Naive thymus-derived CD4-positive, alpha-beta T cell (primary cell): ENCODE results near the gene MSH5. TPM values are rescaled to one million over a fixed set of nuclear protein-coding genes. Genes with fewer than 3 reads are reported as not detected.
A peak's percentile ranks its signal among the peaks of the same experiment; 100 is the strongest.

ENCODE experiments used
- ATAC-seq: fragments of 150-1000 bp; cut with Tn5 transposase; 2 replicates; pipeline ENCODE4 v1.10.0; 2021; ENCODE audit warnings: mild to moderate bottlenecking, moderate library complexity
- CTCF ChIA-PET: fragments of 350-600 bp; sonication (Branson Sonifier 250); formaldehyde crosslinking; loops from one replicate; lab custom pipeline; 2021; ENCODE audit warnings: antibody characterized with exemption; lab: Charles Lee
- POLR2A ChIA-PET: fragments of 350-600 bp; sonication (Branson Sonifier 250); formaldehyde crosslinking; loops from one replicate; lab custom pipeline; 2021; ENCODE audit warnings: antibody characterized with exemption, inconsistent platforms; lab: Charles Lee
- DNase-seq, 9 donors: peaks; one replicate each; pipeline versions ENCODE4 v3.0.0 to v3.0.0-alpha.2; 2020 to 2022; ENCODE audit warnings: mixed read lengths in 1 of 9
- H3K27ac ChIP-seq: one replicate; pipeline ENCODE4 v1.7.0; 2013; ENCODE audit warnings: mild to moderate bottlenecking, low read depth, low read length, moderate library complexity
- H3K27me3 ChIP-seq, 2 donors: one replicate each; pipeline ENCODE4 v1.7.0; 2013; ENCODE audit warnings: low read length in 2 of 2, mild to moderate bottlenecking in 2 of 2, moderate library complexity in 2 of 2; ENCODE audit not compliant: control insufficient read depth in 2 of 2, insufficient read depth in 2 of 2
- H3K36me3 ChIP-seq, 3 experiments: 1 replicate in 2 of 3; 2 replicates in 1 of 3; pipeline ENCODE4 v1.7.0; 2013; ENCODE audit warnings: low read length in 3 of 3, mild to moderate bottlenecking in 3 of 3, moderate library complexity in 1 of 3; ENCODE audit not compliant: insufficient read depth in 3 of 3, control insufficient read depth in 2 of 3
- H3K4me1 ChIP-seq, 2 donors: one replicate each; pipeline ENCODE4 v1.7.0; 2013; ENCODE audit warnings: low read length in 2 of 2, mild to moderate bottlenecking in 2 of 2, moderate library complexity in 1 of 2; ENCODE audit not compliant: control insufficient read depth in 2 of 2, insufficient read depth in 2 of 2
- H3K4me3 ChIP-seq: 2 replicates; pipeline ENCODE4 v1.7.0; 2013; ENCODE audit warnings: mild to moderate bottlenecking, low read length
- H3K9me3 ChIP-seq, 3 experiments: 1 replicate in 2 of 3; 2 replicates in 1 of 3; pipeline ENCODE4 v1.7.0; 2013; ENCODE audit warnings: low read length in 3 of 3; ENCODE audit not compliant: control insufficient read depth in 2 of 3
- H3K27ac Mint-ChIP-seq, 9 donors: one replicate each; pipeline ENCODE4 v1.8.0; 2020 to 2022; ENCODE audit warnings: mixed read lengths in 9 of 9, mild to moderate bottlenecking in 8 of 9, moderate library complexity in 5 of 9, inconsistent platforms in 2 of 9
- H3K27me3 Mint-ChIP-seq, 5 donors: one replicate each; pipeline ENCODE4 v1.8.0; 2021 to 2022; ENCODE audit warnings: mixed read lengths in 5 of 5, mild to moderate bottlenecking in 1 of 5
- H3K36me3 Mint-ChIP-seq, 5 donors: one replicate each; pipeline ENCODE4 v1.8.0; 2020 to 2022; ENCODE audit warnings: mixed read lengths in 5 of 5, mild to moderate bottlenecking in 3 of 5, inconsistent platforms in 1 of 5
- H3K4me1 Mint-ChIP-seq, 7 donors: one replicate each; pipeline ENCODE4 v1.8.0; 2020 to 2022; ENCODE audit warnings: mixed read lengths in 7 of 7, mild to moderate bottlenecking in 3 of 7, inconsistent platforms in 1 of 7
- H3K4me3 Mint-ChIP-seq, 10 donors: one replicate each; pipeline ENCODE4 v1.8.0; 2020 to 2022; ENCODE audit warnings: mild to moderate bottlenecking in 10 of 10, mixed read lengths in 10 of 10, moderate library complexity in 6 of 10, inconsistent platforms in 2 of 10
- H3K9me3 Mint-ChIP-seq, 11 donors: one replicate each; pipeline ENCODE4 v1.8.0; 2020 to 2022; ENCODE audit warnings: mixed read lengths in 11 of 11, mild to moderate bottlenecking in 4 of 11, inconsistent platforms in 1 of 11, moderate library complexity in 1 of 11
- intact Hi-C, 2 donors: fragments of 100-400 bp; cut with micrococcal nuclease; formaldehyde crosslinking; loops; one replicate each; pipeline ENCODE4 v1.15.1; 2023
- polyA plus RNA-seq, 2 donors: library from polyadenylated mRNA; unstranded; fragments of 300-500 nt; fragmentation: Illumina TruSeq; gene quantifications; one replicate each; pipeline ENCODE4 v1.2.3, GENCODE V29; 2021
- total RNA-seq, 6 experiments: library from RNA in 5 of 6; stranded (reverse) in 5 of 6; gene quantifications; 1 replicate in 5 of 6; 2 replicates in 1 of 6; pipeline ENCODE4 v1.2.3 and lab custom pipeline; 2021 to 2026

The MSH5 gene
- total and polyA plus RNA-seq, 7 experiments from 2014 or later = 0.51 to 52.2 (median 11.0) TPM

GRCh38 chr6:31794294-31794865 lies 54.6 kb downstream of the MSH5 start:
- intact Hi-C loops = loop anchor here (2.0 kb wide), 2 partner anchors 20 to 56 kb away; partner anchors contain the start of genes HSPA1A (in 1 of the 2) and HSPA1L (in 1 of the 2)
- peaks cover 24 to 32% of the 10 kb centered on the region in 2 donors for H3K4me1 ChIP-seq
- Mint-ChIP-seq H3K27ac (peak overlapping the region; percentile 23 to 98 (median 75)), H3K27me3 (no peaks in the 10 kb centered on the region), H3K9me3 (no peaks in the 10 kb centered on the region), H3K4me3 (peak overlapping the region; percentile 70 to 99 (median 89)), H3K4me1 (peaks cover 12 to 58% (median 39%) of the 10 kb centered on the region in 7 donors), H3K36me3 (peaks cover 0 to 15% (median 9%) of the 10 kb centered on the region in 5 donors)
- ChIA-PET CTCF (interaction anchor here (1.5 to 2.2 kb wide), 2 partner anchors 56 to 65 kb away, joined by 5 to 11 read pairs; no protein-coding TSS in a partner anchor), POLR2A (interaction anchor here (0.6 to 2.3 kb wide), 5 partner anchors 12 to 54 kb away, joined by 4 to 30 read pairs (median 5); partner anchors contain the start of genes HSPA1A, HSPA1L, LSM2 and MSH5)
- DNase-seq (no peak), ATAC-seq (no peak)
- H3K36me3 ChIP-seq = peaks cover 0 to 11% (median 0%) of the 10 kb centered on the region in 3 experiments
- peak overlapping the region; percentile 76 for H3K4me3 ChIP-seq
- H3K9me3 ChIP-seq = no peaks in the 10 kb centered on the region
- H3K27me3 ChIP-seq = no peaks in the 10 kb centered on the region
- H3K27ac ChIP-seq = peak overlapping the region; percentile 93

DNA sequence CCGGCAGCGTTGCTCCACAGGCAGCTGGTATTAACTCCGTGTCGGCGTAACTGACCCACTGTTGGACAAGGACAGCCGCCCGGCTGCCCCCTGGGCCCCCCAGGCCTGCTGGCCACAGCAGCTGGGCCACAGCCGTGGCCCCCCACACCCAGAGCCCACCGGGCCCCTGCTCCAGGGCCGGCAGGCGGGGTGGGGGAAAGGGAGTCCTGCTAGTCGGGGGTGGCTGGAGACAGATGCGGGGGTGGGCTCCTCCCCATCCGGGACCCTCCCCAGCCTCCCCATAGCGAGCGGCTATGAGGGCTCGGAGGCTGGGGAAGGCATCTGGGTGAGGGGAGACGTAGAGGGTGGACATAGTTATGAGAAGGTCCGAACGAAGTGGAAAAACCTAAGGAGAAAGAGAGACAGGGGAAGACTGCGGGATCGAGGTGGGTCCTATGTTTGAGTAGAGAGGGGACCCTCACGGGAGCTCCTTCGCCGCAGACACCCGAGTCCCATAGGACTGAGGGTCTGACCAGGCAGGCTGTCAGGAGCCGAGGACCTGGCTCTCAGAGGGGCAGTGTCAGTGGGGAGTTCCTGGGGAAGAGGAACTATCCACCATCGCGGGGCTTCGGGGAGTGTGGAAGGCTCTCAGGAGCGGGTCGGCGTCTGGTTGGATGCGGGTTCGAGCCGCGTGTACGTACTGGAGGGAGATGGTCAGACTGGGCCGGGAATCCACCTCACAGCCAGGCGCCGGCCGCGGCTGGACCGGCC lies 55.2 kb downstream of the MSH5 start:
- ChIA-PET POLR2A (interaction anchor here (0.6 to 2.3 kb wide), 12 partner anchors 9 to 178 kb away, joined by 3 to 30 read pairs (median 5); partner anchors contain the start of genes BAG6, DXO, HSPA1A and HSPA1B), CTCF (interaction anchor here (0.7 to 2.5 kb wide), 5 partner anchors 19 to 66 kb away, joined by 4 to 13 read pairs (median 5); partner anchors contain the start of gene DDAH2)
- Mint-ChIP-seq H3K36me3 (peaks cover 0 to 15% (median 8%) of the 10 kb centered on the region in 5 donors), H3K27ac (peak overlapping the region; percentile 80 to 99 (median 98)), H3K4me1 (peaks cover 12 to 58% (median 39%) of the 10 kb centered on the region in 7 donors), H3K9me3 (no peaks in the 10 kb centered on the region), H3K4me3 (peak overlapping the region; percentile 85 to 99 (median 96)), H3K27me3 (no peaks in the 10 kb centered on the region)
- H3K27me3 ChIP-seq = no peaks in the 10 kb centered on the region
- peaks cover 24 to 32% of the 10 kb centered on the region in 2 donors for H3K4me1 ChIP-seq
- peaks cover 0 to 9% (median 0%) of the 10 kb centered on the region in 3 experiments for H3K36me3 ChIP-seq
- peak overlapping the region; percentile 76 for H3K4me3 ChIP-seq
- intact Hi-C loops = loop anchor here (1.0 to 5.0 kb wide), 14 partner anchors 11 to 175 kb away; partner anchors contain the start of genes ABHD16A (in 1 of the 2), CSNK2B (in 1 of the 2), DDAH2 (in 1 of the 2) and EHMT2 (in 1 of the 2)
- H3K9me3 ChIP-seq = no peaks in the 10 kb centered on the region
- DNase-seq (no peak), ATAC-seq (no peak)
- H3K27ac ChIP-seq = peak overlapping the region; percentile 93

GRCh38 chr6:31795616-31796298 lies 56.0 kb downstream of the MSH5 start, which contains the start of gene VARS1:
Gene VARS1, minus strand, starts transcription at chr6:31795752. Its CDS starts 535 bp downstream, at chr6:31795217.
- Histone ChIP-seq H3K36me3 (peaks cover 0 to 9% (median 0%) of the 10 kb centered on the region in 3 experiments), H3K4me1 (peaks cover 24 to 32% of the 10 kb centered on the region in 2 donors), H3K27ac (peak within 1 kb of the TSS; percentile 93), H3K27me3 (no peaks in the 10 kb centered on the region), H3K4me3 (peak within 1 kb of the TSS; percentile 76), H3K9me3 (no peaks in the 10 kb centered on the region)
- DNase-seq (peak; percentile 75 to 92 (median 85)), ATAC-seq (peak; percentile 96)
- ChIA-PET CTCF (interaction anchor here (0.7 to 2.5 kb wide), 8 partner anchors 11 to 67 kb away, joined by 3 to 13 read pairs (median 6); partner anchors contain the start of genes DDAH2 and LSM2), POLR2A (interaction anchor here (0.6 to 2.3 kb wide), 18 partner anchors 9 to 379 kb away, joined by 3 to 30 read pairs (median 4); partner anchors contain the start of genes BAG6, DXO, HSPA1A and HSPA1B)
- Mint-ChIP-seq H3K27me3 (no peaks in the 10 kb centered on the region), H3K4me3 (peak within 1 kb of the TSS; percentile 85 to 99 (median 96)), H3K36me3 (peaks cover 0 to 11% (median 5%) of the 10 kb centered on the region in 5 donors), H3K9me3 (no peaks in the 10 kb centered on the region), H3K4me1 (peaks cover 12 to 55% (median 36%) of the 10 kb centered on the region in 7 donors), H3K27ac (peak within 1 kb of the TSS; percentile 80 to 99 (median 98))
- intact Hi-C loops = loop anchor here (1.0 to 5.0 kb wide), 14 partner anchors 11 to 175 kb away; partner anchors contain the start of genes HSPA1A (in 2 of the 2), HSPA1L (in 2 of the 2), ABHD16A (in 1 of the 2) and CSNK2B (in 1 of the 2)

DNA sequence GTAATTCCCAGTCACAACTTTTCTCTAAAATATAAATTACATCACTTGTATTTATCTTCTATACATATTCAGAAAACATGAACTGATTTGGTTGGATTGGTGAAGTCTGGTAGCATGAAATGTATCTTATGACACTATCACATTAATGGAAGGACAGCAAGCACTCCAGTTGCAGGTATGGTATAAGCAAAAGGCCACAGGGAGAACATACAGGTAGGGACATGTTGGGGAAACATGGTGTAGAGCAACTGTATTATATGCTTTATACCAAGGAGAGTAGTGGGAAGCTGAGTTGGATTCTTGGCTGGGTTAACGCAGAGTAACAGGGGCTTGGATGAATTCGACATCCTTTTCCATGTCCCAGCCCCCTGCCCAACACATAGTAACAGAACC lies 57.2 kb downstream of the MSH5 start:
- no peak for DNase-seq
- Histone ChIP-seq H3K4me1 (peaks cover 24 to 32% of the 10 kb centered on the region in 2 donors), H3K4me3 (no peak overlapping the region), H3K36me3 (peaks cover 0 to 5% (median 0%) of the 10 kb centered on the region in 3 experiments), H3K27ac (peak overlapping the region; percentile 71), H3K27me3 (no peaks in the 10 kb centered on the region), H3K9me3 (no peaks in the 10 kb centered on the region)
- Mint-ChIP-seq H3K27ac (peak overlapping the region; percentile 80 to 98 (median 93)), H3K4me3 (peak overlapping the region; percentile 55 to 99 (median 76)), H3K27me3 (no peaks in the 10 kb centered on the region), H3K4me1 (peaks cover 12 to 49% (median 33%) of the 10 kb centered on the region in 7 donors), H3K9me3 (no peaks in the 10 kb centered on the region), H3K36me3 (peaks cover 0 to 11% (median 0%) of the 10 kb centered on the region in 5 donors)
- intact Hi-C loops = loop anchor here (1.0 to 5.0 kb wide), 5 partner anchors 9 to 130 kb away; partner anchors contain the start of genes CSNK2B (in 1 of the 2), EHMT2 (in 1 of the 2), HSPA1A (in 1 of the 2) and HSPA1L (in 1 of the 2)
- POLR2A ChIA-PET = interaction anchor here (1.0 to 2.5 kb wide), 11 partner anchors 9 to 69 kb away, joined by 3 to 30 read pairs (median 8); partner anchors contain the start of genes HSPA1A, HSPA1B, HSPA1L and LSM2
- CTCF ChIA-PET = interaction anchor here (1.0 to 2.5 kb wide), 7 partner anchors 9 to 68 kb away, joined by 3 to 13 read pairs (median 4); partner anchors contain the start of genes DDAH2 and LSM2
- no peak for ATAC-seq

DNA sequence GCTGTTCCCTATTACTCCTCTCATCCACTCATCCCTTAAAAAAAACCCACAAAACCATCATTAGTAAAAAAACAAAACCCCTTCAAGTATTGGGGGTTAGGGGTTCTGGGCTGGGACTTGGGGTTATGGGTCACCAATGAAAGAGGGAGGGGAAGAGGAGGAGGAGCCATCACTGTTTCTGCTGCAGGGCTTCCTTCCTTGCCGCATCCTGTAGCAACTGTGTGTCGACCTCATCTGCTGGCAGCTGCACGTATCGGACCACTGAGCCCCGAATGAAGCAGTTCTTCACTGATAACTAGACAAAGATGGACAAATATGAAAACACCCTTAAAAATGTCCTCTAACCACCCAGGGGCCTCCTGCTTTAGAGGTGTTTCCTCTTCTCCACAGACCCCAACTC lies 57.8 kb downstream of the MSH5 start:
- Histone ChIP-seq H3K27ac (peak overlapping the region; percentile 71), H3K36me3 (no peaks in the 10 kb centered on the region), H3K9me3 (no peaks in the 10 kb centered on the region), H3K4me3 (no peak overlapping the region), H3K27me3 (no peaks in the 10 kb centered on the region), H3K4me1 (peaks cover 24 to 32% of the 10 kb centered on the region in 2 donors)
- Mint-ChIP-seq H3K4me3 (peak overlapping the region; percentile 55 to 99 (median 80)), H3K27ac (peak overlapping the region; percentile 80 to 98 (median 93)), H3K27me3 (no peaks in the 10 kb centered on the region), H3K4me1 (peaks cover 12 to 47% (median 33%) of the 10 kb centered on the region in 7 donors), H3K36me3 (peaks cover 0 to 16% (median 0%) of the 10 kb centered on the region in 5 donors), H3K9me3 (no peaks in the 10 kb centered on the region)
- CTCF ChIA-PET = interaction anchor here (1.0 to 2.5 kb wide), 5 partner anchors 9 to 69 kb away, joined by 3 to 13 read pairs (median 4); partner anchors contain the start of genes DDAH2, HSPA1B and LSM2
- ATAC-seq (no peak), DNase-seq (peak in 5 of 9 donors; percentile 38 to 50 (median 45))
- intact Hi-C loops = loop anchor here (1.0 to 5.0 kb wide), 5 partner anchors 9 to 130 kb away; partner anchors contain the start of genes CSNK2B (in 1 of the 2), EHMT2 (in 1 of the 2), HSPA1A (in 1 of the 2) and HSPA1L (in 1 of the 2)
- POLR2A ChIA-PET = interaction anchor here (0.6 to 2.5 kb wide), 9 partner anchors 10 to 256 kb away, joined by 3 to 24 read pairs (median 3); partner anchors contain the start of genes HSPA1A, HSPA1B, LSM2 and MSH5
